COLO829 (cell line): ENCODE results near the gene CADPS2.
"Not testable (repeated sequence)": the region's sequence is repeated elsewhere in the genome, so short reads cannot be mapped to it uniquely, and the experiment has no call there.

Source experiments
- DNase-seq: peaks from one replicate; pipeline ENCODE4 v3.0.0; 2012; ENCODE audit warnings: low spot score

CADPS2 gene

DNA sequence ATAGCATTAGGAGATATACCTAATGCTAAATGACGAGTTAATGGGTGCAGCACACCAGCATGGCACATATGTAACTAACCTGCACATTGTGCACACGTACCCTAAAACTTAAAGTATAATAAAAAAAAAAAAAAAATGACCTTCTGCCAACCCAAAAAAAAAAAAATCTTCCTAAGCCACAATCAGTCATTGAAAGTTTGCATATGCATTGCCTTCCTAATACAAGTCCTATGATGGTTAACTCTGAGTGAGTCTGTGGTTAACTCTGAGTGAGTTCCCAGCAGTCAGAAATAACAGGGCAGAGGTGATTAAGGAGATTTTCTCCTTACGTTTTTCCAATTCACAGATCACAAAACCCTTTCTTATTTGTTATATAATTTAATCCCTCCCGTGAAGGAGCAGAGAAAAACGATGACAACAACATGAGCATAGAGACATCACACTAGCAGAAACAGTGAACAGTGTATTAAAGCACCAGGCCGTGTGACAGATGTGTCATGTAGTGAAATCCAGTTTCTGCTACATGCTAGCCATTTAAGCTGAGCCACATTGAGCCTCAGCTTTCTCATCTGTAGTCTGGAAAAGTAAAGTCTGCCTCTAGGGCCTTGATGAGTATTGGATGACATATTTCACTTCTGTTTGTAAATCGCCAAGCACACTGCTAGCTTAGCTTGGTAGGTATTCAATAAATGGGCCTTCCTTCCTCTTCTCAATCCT, 176.2 kb downstream of the CADPS2 start:
- DNase-seq, result no peak

DNA sequence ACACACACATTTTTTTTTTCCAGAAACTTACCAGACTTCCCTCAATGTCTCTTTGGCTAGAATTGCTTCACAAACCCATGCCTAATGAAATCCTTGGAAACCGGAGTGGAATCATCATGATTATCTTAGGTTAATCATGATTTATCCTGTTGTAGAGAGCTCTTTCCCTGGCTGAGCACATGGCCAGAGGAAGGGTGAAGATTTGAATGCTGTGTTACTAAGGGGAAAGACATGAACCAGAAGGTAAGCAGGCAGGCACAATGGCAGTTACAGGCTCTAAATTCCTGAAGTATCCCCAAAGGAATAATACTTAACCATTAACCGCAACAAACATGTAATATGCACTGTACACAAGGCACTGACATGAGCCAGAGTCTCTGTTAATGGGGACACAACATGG, 179.4 kb downstream of the CADPS2 start:
- no peak for DNase-seq

DNA sequence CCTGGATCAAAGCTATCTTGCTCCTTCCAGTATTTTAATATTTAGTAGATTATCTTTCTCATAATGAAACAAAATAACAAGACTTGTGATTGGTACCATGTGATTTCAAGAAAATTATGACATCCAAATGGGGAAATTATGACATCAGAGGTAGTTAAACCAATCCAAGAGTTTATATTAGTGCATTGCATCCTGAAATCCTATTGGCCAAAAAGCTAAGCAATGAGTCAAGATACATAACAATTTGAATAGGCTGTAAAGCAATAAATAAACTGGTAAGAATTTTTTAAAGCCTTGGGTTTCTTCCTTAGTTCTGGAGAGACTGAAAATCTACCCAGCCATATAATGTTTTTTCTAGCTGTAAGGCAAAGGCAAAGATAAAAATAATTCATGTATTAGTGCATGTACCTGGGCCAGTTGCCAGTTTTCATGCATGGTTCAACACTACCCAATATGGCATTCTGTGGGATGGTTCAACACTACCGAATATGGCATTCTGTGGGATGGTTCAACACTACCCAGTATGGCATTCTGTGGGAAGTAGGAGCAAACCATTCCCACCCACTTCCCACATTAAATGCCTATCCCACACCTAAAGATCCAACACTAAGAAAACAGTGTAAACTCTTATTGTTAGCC, 183.3 kb downstream of the CADPS2 start, which contains the start of gene RNF148:
Gene RNF148 (minus strand): TSS at position 51 of the 639 bp plus-strand sequence. CDS start 172 bp downstream, outside the sequence.
- no peak for DNase-seq

DNA sequence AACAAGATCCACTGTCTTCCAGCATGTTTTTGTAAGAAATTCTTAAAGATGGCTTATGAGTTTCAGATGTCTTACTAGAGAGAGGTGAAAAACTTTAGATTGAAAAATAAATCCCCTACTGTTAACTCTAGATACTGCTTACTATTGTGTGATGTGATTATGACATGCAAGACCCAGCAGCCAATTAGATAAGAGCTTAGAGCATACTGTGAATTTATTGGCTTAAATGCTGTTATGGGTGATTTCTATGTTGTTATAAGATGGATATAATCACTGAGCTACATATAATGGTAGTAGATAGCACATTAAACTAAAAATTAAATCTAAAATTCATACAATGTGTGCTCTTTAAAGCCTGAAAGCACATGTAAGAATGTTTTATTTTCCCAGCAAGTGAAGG, 187.2 kb downstream of the CADPS2 start, which contains the start of gene RNF133:
Gene RNF133 (minus strand): TSS at position 101 of the 400 bp plus-strand sequence. CDS start 199 bp downstream, outside the sequence.
- DNase-seq, result no peak

DNA sequence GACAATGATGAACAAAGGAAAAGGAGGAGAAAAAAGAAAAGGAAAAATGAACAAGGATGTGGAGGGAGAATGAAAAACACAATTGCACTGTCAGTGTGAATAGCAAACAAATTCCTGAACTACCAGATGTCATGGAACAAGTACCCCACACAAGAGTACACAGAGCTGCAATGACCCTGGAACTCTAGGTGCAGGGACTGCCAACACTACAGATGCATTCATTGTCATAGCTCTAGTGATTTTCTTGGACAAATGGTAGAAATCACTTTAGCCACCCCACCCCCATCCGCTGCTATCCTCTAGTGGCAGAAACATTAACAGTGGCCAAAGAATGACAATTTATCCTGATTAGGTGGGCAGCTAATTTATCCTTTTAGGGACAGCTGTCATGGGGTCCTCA, 190.4 kb downstream of the CADPS2 start:
- no peak for DNase-seq

DNA sequence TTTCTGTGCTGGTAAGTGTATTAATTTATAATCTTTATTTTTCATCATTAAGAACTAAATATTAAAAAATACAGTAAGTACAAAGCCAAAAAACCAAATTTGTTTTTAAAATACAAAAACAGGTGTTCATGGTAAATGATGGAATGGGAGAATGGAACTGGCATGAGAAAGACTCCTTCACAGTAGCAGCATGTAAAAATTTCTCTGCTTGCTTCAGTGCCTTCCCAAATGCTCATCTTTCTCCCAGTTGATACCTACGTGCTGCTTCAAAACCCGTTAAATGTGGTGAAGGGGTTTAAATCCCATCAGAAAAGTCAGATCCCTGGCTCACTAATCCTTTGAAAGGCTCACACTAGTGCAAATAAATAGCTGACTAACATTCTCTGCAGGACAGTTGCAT, 191.6 kb downstream of the CADPS2 start:
- DNase-seq, result no peak

DNA sequence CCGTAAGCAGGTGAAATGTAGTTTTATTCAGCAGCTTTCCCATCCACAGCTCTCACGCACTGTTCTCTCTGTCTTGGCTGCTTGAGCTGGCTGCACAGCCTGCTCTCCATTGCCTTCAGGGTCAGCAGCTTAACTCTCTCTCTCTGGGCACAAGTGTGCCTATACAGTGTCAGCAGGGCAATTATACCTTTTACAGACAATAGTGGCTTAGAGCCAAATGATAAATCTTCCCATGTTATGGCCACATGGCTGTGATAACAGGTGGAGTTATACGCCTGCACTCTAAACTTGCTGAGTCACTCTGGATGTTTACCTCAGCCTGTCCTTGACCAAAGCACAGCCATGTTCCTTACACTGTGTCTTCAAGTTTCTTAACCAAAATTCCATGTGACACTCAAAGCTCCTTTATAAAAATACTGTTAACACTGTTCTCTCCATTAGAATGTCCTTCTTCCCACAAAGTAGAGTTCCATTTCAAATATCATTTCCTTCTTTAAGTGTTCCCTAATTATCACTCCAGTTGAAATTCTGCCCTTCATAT, 193.4 kb downstream of the CADPS2 start:
- DNase-seq, result no peak

DNA sequence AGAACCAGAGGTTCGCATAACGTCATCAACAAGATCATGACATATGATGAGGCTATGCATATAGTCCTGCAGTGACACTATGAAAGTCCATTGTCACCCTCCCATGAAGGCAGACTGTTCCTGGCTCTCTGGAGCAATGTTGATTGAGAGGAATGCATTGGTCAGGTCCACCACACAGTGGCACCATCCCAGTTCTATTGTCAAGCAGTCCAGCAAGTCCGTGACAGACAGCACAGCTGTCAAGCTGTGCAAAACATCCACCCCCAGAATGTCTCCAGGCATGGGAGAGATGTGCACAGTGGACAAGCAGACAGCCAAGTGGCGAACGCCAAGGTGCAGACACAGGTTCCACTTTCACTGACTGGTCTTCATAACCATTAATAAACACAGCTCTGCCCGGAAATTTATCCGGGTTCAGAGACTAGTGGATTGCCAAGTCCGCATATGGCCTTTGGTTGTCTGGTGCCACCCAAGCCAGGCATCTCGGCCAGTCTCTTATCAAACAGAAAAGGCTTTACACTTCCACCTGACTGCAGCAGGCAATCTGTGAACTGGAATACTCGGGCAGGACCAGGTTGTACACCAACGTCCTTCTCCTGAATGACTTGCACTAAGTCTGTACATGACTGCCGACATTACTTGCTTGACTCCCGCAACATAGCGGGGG, 194.6 kb downstream of the CADPS2 start:
- no peak for DNase-seq

DNA sequence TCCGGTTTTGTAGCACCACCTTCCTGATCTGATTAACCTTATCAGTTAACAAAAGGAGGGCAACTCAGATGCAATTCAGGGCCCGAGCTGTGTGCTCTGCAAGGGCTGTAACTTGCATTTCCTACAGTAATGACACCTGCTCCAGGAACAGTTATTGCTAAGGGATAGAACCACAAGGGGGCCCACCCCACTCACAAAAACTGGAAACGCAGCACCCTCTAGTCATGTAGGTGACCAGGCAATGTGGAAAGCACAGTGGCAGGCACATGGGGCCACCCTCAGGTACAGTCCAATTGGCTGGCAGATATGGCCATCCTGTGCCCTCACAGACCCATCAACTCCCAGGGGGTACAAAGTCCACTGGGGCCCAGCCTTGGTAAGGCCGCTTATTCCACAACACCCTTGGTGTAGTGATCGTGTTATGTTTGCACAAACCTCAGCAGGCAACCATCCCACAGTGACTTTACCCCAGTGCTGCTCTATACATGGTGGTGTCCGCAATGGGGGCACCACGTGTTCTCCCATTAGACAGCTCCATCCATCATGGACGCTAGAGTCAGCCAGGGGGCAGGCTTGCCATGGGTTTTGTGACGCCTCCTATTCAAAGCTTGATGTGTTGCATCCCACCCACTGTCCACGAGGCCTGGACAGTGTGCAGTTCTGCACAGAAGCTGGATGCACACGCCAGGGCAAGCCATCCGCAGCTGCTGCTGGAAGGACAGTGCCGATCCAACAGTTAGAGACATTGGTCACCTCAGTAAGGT, 196.7 kb downstream of the CADPS2 start:
- no peak for DNase-seq

DNA sequence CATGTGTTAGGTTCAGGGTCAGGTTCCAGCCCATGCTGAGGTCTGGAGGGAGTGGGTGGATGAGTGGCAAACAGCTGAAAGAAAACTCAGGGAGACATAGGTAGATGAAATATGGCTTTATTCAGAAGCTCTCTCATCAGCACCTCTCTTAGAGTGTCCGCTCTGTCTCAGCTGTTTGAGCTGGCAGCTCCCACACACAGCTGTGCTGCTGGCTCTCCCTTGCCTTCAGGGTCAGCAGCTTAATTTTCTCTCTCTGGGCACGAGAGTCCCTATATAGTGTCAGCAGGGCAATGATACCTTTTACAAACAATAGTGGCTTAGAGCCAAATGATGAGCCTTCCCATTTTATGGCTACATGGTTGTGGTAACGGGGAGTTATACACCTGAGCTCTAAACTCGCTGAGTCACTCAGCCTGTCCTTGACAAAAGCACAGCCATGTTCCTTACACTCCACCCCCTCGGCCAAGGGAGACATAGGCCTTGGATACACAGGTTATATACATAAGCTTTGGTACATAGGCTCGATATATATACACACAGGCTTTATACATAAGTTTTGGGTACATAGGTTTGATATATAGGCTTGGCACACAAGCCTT, 197.8 kb downstream of the CADPS2 start:
- no peak for DNase-seq

DNA sequence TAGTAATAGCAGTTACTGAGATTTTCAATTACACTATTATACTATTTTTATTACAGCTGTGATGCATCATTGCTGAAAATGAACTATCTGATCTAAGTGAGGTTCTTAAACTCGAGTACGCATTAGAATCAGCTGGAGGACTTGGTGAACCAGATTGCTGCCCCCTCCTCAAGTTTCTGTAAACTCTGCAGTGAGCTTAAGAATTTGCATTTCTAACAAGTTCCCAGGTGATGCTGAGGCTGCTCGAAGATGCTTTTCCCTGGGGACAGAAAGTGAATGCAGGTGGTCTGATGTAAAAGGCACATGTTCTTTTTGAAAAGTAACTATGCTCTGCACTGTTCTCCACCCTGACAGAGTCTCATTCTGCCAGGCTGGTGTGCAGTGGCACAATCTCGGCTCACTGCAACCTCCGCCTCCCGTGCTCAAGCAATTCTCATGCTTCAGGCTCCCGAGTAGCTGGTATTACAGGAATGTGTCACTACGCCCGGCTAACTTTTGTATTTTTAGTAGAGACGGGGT, 199.8 kb downstream of the CADPS2 start:
- no peak for DNase-seq

DNA sequence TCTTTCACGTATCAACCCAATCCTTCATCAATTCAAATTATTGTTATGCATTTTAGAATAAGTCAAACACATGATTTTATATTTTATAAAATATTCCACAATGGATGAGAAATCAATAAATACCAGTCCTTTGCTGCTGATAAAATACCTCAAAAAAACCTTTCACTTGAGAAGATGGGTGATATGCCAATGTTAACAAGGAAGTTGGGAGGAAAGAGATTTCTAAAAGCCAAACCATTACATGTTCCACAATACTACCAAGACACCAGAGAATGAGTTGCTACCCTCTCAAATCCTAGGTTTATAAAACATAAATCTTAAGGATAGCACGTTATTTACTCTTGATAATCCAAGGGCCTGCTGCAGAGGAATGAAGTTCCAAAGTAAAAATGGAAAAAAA, 201.8 kb downstream of the CADPS2 start:
- DNase-seq, result no peak

DNA sequence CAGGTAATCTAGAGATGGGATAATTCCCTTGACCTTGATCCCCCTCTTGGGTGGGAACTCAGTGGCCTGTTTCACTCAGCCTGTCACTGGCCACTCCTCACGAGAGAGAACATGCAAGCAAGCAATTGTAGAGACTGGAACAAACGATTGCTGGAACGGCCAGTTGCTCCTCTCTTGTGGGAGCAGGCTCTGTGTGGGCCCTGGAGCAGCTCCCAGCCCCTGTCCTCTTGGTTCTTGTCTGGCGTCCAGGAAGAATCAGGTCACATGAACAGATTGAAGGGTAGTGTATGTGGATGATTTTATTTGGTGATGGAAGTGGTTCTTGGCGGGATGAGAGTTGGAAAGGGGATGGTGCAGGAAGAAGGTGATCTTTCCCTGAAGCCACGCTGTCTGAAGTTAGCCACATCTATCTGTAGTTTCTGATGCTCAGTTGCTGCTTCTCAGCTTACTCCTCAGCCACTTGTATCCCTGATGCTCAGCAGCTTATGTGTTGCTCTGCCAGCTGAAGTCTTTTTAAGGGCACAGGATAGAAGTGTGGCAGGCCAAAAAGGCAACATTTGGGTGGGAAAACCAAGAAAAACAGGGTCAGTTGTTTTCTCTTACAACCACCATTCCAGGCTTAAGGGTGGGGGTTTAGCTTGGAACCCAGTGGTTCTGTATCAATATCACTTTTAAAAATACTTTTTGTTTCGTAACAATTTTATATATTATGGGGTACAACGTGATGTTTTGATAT, 203.3 kb downstream of the CADPS2 start:
- no peak for DNase-seq

DNA sequence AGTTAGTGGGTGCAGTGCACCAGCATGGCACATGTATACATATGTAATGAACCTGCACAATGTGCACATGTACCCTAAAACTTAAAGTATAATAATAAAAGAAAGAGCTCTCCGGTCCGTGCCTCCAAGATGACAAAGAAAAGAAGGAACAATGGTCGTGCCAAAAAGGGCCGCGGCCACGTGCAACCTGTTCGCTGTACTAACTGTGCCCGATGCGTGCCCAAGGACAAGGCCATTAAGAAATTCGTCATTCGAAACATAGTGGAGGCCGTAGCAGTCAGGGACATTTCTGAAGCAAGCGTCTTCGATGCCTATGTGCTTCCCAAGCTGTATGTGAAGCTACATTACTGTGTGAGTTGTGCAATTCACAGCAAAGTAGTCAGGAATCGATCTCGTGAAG, 205.1 kb downstream of the CADPS2 start:
- not testable (repeated sequence) for DNase-seq

DNA sequence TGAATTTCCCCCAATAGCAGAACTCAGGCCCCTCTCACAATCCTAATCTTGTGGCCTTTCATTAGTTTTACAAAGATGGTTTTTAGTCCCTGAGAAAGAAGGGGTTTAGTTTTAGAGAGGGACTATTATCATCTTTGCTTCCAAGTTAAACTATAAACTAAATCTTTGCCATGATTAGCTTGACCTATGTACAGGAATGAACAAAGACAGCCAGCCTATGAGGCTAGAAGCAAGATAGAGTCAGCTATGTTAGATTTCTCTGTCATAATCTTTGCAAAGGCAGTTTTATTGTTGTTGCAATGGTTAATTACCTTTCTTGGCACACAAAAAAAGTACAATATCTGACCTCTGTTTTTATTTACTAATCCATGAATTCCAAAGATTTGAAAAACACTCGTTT, 206.4 kb downstream of the CADPS2 start:
- no peak for DNase-seq

DNA sequence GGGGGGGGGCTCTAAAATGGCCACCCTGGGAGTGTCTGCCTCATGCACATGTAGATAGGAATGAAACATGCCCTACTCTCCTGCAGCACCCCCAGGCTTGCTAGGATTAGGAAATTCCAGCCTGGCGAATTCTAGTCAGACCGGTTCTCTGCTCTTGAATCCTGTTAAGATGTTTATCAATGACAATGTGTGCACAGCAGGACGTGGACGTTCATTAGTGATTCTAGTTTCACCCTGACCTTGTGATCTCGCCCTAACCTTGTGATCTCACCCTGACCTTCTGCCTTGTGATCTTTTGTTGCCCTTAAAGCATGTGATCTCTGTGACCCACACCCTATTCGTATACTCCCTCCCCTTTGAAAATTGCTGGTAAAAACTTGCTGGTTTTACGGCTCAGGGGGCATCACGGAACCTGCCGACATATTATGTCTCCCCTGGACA, 207.0 kb downstream of the CADPS2 start:
- not testable (repeated sequence) for DNase-seq

DNA sequence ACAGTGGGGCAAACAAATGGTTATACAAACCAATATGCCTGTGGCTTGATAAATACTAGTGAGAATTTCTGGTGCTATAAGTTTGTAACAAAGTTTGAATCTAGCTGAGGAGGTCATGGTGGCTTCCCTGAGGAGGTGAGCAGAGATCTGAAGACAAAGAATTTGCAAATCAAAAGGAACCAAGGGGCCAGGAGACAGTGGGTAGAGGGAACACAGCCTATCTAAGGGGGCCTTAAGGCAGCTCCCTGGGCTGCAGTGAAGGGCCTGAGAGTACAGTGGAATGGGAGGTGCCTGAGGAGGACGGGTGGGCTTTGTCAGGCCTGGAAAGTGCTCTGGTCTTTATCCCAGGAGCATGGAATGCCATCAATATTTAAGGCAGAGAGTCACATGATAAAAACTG, 209.1 kb downstream of the CADPS2 start:
- DNase-seq, result no peak

DNA sequence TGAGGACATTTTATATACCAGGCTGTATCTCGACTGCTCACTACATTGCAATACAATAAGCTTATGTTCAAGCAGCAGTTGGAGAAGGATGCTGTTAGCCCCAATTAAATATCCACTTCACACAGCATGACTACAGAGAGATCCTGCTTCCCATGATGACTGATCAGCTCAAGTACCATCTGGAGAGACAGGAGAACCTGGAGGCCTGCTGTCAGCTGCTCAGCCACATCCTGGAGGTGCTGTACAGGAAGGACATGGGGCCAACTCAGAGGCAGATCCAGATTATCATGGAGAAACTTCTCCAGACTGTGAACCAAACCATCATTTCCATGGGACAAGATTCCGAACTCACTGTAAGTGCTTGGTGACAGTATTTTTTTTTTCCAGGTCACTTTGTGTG, 209.8 kb downstream of the CADPS2 start:
- no peak for DNase-seq

DNA sequence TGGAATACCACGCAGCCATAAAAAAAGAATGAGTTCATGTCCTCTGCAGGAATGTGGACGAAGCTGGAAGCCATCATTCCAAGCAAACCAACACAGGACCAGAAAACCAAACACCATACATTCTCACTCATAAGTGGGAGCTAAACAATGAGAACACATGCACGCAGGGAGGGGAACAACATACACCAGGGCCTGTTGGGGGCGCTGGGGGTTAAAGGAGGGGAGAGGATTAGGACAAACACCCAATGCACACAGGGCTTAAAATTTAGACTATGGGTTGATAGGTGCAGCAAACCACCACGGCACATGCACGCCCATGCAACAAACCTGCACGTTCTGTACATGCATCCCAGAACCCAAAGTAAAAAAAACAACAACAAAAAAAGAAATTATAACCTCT, 210.6 kb downstream of the CADPS2 start:
- DNase-seq, result no peak

DNA sequence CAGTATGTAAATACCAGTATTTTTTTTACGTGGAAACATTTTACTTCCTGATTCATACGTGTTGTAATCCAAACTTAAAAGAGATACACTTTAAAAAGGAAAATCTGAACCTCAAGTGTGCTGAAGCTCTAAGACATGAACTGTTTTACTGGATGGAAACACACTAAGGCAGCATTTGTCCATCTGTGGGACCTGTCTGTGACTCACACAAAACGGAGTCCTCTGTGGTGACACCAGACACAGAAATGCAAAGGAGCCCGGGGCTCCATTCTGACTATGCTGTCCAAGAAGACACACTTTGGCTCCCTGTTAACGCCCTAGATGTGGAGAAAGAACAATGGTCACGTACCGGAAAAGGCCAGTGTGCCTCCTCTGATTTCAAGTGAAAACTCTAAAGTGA, 211.2 kb downstream of the CADPS2 start:
- no peak for DNase-seq

DNA sequence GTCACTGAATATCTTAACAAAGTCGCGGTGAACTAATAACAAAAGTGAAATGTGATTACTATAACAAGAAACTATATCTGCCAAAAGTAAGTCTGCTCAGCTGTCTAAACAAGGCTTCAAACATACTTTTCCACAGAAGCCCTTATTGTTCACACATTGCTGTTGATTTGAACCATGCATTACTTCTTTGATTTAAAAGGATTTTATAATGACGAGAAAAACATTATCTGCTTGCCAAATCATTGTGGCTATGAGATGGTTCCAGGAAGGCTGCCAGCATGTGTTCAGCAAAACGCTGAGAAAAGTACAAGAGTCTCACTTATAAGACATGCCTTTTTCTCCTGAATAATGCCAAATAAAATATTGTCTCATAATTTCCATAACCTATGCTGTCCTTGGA, 211.8 kb downstream of the CADPS2 start:
- DNase-seq, result peak; percentile 67
